Glomerular visceral epithelial cell (primary cell): ENCODE results near the gene ENDOV.

Experiments used
- DNase-seq: peaks from one replicate; pipeline ENCODE4 v3.0.0-alpha.2; 2016; ENCODE audit errors: extremely low spot score

ENDOV gene

DNA sequence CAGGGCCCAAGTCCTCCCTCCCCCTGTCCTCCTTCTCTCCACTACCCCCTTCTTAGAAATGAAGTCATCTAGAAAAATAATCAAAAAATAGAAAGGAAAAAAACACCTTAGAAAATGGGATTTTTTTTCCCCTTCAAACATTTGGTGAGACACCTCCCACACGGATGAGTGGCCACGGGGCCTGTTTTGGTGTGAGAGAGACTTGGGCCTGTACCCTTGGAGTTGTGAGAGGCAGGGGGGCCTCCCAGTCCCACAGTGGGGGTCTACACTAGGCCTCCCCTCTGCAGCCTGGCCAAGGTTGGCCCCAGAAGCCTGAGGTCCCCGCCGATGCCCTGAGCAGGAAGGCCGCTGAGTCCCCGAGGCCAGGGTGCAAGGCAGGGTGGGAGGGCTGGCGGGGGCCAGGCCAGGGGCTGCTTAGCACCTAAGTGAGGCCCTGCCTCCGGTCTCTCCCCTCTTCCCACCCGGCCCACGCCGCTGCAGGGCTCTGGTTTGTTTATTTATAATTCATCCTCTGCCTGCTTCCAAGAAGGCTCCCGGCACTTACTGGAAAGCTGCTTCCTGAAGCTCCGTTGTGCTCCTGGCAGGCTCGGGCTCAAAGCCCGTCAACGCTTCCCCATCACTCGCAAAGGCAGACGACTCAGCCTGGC, 35.1 kb downstream of the ENDOV start:
- DNase-seq, result no peak

DNA sequence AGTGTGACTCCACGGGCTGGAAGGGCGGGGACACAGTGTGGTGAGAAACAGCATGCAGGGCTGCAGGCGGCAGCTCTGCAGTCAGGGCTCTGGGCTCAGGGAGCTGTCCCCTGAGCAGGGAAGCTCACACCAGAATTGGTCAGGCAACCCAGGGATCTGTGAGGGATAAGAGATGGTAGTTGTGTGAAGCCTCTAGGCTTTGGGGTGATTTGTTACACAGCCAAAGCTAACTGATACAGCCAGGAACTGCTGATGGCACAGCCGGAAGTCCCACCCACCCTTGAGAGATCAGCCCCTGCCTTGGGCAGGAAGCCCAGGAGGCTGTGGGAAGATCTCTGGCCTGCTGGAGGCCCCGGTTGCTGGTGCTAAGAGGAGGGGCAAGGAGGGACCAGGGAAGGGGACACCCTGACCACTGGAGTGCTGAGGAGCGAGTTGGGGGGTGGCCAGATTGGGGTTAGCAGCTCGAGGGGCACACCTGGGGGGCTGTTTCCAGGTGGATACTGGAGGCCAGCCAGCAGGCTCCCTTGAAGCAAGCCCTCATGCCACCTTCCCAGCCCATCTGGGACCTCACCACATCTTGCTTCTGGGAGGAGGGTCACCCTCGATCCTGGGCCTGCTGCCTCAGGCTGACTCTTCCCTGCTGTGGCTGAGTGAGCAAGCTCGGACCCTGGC, 36.3 kb downstream of the ENDOV start:
- no peak for DNase-seq

DNA sequence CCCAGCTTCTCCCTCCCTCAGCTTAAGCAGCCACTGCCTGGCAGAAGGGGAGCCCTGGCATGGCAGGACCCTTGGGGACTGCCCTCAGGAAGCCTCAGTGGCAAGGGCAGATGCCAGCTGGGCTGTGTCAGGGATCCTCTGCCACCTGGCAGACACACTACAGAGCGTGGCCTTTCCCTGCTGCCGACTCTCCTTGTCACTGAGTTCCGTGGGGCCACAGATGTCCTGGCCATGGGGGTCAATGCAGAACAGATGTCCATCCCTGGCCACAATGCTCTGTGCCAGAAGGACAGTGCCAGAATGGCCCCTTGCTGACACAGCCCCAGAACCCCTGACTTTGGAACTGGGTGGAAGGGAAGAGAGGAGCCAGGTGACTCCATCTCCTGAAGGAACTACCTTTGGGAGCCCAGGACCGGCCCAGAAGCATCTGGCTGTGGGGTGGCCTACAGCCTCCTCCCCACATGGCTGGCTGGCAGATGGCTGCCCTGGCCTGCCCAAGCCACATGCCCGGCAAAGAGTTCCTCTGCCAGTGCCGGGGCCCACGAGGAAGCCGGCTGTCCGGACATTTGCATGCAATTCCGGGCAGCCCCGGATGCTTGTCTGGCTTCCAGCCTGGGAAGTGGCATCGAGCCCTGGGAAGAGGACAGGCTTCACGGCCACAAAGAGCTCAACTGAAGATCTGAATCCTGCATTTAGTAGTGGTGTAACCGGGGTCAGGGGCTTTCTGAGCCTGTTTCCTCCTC, 37.4 kb downstream of the ENDOV start:
- no peak for DNase-seq

DNA sequence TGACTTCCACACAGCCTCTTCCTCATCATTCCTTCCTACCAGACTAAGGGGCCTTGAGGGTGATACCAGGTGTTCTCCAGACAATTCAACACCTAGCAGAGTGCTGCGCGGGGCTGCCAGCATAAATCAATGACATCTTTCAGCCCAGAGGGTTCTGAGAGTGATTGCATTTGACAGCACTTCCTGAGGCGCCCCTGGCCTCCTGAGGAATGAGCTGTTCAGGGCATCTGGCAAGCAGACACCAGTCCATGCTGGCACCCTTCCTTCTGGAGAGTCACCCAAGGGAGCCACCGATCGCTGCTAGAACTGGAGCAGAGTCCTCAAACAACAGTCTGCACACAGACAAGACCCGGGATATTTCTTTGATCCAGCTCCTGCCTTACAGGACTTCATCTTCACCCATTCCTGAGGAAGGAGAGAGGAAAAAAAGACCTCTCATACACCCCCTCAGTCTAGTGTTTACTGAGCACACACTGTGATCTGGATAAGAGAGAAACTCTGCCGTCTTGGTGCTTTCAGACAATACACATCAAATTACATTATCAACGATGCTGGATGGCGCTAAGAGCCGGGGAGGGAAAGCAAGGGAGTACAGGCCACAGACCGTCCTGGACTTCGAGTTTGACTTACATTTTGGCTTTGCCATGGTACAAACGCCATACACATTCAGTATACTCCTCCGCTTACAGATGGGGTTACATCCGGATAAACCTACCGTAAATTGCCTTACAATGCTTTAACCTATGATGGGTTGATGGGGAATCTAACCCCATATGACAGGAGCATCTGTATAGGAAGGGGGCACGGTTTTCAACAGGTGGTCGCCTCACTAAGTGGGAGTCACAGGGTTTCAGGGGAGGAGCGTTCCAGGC, 38.4 kb downstream of the ENDOV start:
- no peak for DNase-seq

DNA sequence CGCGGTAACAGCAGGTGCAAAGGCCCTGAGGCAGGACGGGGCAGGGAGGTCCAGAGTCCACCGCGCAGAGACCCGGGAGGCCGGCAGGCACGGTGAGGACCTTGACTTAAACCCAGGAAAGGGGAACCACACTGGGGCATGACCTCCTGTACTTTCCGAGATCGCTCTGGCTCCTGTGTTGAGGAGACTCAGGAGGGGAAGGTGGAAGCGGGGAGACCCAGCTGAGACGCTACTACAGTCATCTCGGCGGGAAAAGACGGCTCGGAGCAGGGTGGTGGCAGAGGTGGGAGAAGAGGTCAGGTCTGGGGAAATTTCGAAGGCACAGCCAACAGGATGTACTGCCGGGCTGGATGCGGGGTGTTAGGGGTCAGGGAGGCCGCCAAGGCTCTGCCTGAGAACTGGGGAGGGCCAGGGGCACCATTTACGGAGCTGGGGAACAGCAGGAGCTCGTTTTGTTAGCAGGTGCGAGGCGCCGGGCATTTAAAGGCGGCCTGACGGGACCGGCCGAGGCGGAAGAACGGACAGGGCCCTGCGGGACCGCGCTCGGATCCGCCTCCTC, 39.1 kb downstream of the ENDOV start:
- no peak for DNase-seq

DNA sequence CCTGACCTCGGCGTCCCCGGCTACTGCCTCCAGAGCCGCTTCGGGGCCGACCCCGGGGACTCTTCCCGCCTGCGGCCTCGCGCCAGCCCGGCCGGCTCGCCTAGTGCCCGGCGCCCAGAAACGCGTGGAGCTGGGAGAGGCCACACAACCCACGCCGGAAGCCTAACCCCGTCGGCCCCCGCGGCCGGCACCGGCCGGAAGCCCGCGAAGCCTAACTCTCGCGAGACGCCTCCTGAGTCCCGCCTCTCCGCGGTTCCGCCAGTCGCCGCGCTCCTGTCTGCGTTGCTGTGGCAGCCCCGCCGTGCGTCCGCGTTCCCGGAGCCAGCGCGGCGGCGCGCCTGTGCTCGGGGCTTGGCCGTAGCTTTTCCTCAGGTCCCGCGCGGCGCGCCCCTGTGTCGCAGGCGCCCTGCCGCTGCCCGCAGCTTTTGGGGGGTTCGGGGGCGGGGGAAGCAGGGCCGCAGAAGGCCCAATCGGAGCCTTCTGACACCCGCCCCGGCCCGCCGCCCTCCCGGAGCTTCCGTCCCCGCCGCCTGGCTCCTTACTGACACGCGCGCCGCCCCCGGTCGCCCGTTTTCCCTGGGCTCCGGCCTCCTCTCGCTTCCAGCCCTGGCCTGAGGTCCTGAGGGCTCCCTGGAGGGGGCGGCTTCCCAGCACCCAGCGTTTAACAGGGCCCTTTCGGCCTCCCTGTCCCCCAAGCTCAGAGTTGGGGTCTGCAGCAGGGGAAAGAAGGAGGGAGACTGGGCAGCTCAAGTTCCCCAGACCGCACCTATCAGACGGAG, 39.8 kb downstream of the ENDOV start:
- DNase-seq, result peak; percentile 97

DNA sequence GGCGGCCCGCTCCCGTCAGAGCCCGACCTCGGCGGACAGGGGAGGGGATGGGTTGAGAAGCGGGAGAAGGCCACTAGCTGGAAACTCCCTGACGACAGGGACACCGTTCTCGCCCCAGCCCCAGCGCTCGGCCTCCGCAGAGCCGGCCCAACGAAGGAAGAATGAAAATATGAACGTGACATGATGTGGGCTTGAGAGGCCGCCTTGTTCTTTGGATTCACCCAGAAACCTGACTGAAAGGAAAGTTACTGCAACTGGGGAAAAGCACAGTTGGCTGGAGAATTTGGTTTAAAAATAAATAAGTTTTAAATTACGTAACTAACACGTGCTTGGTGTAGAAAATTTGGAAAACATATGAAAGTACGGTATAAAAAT, 40.4 kb downstream of the ENDOV start:
- DNase-seq, result no peak

DNA sequence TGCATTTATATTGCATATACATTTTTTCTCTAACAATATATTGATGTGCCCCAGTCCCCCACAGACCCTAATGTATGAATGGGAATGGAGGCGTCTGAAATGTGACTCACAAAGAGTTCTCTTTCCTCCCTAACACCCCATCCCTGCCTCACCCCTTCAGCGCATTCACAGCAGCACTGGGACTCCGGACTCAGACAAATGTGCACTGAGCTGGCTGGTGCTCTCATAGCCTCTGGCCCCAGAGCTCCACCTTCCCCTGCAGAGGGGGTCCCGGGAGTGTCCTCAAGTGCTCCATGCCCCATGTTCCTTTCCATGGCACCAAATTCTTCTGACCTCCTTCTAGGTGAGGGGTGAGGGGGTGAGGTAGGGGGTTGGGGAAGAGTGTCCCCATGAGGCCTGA, 40.8 kb downstream of the ENDOV start:
- no peak for DNase-seq

DNA sequence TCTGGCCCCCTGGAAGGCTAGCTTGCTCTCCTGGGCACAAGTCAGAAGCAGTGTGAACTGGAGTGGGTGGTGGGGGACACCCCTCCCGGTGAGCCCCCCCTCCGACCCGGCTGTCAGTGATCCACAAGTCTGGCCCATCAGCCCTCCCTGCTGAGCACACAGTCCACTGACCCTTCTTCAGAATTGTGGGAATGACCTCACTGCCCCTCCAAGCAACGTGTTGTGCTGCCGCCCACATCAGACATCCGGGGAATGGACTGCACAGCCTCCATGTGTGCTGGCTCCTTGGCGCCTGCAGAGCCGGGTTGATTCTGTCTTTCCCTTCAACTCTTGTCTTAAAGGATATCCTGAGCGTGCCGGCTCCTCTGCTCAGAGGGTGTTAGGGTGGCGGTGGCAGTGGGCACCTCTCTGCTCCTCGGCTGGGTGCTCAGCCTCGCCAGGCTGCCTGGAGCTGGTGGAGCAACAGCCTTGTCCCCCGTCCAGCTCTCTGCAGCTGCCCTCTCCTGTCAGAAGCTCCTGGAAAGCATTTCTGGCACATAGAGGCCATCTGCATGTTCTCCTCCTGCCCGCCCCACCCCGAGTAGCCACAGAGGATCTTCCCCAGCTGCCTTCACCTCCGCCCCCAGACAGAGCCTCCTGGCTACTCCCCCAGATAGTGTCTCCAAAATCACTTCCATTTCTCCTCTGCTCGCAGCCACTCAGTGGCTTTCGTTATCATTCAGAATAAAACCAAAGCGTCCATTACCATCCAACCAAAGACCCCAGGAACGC, 41.7 kb downstream of the ENDOV start:
- DNase-seq, result no peak

DNA sequence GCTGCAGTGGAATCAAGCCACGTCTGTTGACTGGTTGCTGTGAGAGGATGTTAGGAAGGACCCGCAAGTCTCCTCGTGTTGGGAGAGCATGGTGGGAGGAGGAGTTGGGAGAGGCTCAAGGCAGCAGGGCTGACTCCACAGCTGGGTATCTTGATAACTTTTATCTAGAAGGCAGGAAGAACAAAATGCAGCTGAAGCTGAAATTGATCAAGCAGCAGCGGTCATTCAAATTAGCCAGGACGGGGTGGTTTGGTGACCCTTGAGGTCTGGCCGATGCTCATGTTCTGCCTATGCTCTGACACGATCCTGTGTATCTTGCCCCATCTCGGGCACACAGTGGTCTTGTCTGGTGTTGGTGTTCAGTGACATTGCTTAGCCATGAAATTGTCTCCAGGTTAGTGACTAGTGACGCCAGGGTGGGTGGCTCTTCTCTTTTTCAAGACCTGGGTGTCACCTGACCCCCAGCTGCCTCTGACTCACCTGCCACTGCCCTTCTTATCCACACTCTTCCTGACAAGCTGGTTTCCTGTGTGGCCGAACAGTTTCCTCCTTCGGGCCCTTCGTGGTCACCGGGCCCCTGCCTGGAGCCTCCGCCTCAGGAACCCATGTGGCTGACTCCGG, 42.4 kb downstream of the ENDOV start:
- DNase-seq, result peak; percentile 33

DNA sequence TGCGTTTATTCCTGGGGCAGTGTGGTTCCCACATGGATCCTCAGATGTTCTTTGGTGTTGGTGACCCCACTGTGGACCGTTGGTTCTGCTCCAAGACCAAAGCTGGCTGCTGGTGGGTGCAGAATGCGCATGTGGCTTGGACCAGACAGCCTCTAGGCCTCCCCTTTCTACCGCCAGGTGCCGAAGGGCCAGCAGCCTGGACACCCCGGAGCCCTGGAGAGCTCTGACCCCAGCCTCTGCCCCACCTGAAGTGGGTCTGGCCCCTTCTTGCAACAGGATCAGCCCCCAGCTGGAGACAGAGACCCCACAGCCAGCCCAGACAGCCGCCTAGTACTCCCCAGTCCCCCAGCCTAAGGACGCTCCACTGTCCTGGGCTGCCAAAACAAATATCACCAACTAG, 43.0 kb downstream of the ENDOV start:
- no peak for DNase-seq

DNA sequence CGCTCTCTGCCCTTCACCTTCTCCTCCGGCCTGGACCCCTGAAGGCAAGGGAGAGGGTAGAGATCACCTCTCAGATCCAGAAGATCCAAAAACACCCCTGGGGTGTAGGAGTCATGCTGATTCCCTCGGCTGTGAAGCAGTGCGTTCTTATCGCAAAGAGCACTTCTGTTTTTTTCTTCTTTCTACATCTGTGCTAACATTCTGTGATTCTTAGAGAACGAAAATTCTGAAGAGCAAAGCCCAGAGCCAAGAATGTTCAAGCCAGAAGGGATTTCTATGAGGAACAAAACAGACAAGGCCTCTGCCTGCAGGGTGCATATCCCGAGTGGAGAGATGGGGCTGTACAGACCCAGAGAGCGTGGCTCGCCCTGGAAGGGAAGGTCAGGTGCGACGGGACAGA, 44.3 kb downstream of the ENDOV start:
- DNase-seq, result no peak

DNA sequence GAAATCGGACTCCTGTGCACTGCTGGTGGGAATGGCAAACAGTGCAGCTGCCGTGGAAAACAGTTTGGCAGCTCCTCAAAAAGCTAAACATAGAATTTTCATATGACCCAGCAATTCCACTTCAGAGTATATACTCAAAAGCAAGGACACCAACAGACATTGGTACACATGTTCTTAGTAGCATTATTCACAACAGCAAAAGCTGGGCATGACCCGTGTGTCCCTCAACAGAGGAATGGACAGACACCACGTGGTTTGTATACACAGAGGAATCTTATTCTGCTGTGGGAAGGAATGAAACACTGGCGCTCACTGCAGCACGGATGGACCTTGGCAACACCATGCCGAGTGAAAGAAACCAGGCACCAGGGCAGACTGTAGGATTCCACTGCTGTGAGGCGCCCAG, 45.5 kb downstream of the ENDOV start:
- DNase-seq, result no peak

DNA sequence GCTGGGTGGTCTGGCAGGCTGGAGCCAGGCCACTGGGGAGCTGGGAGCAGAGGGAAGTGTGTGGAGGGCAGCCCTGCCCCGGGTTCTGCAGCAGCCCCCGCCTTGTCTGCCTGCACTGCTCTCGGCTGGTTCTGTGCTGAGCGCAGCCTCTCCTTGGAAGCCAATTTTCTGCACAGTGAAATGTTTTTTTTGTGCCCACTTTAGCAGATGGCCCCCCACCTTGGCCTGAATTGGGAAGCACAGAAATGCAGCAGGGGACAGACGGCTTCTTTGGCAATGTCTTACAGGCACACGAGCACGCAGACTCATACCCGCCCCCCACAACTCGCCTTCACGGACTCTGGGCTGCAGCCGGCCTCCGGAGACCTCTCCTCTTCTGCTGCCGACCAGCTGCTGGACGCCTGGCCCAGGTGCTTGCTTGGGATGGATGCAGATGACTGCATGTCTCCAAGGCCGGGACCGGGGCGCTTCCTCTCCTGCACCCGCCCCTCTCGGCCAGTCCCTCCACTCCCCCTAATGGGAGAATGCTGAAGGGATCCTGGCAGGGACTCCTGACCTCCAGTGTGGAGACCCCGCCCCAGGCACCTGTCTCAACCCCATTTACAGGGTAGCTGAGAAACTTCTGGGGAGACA, 46.7 kb downstream of the ENDOV start:
- DNase-seq, result no peak

DNA sequence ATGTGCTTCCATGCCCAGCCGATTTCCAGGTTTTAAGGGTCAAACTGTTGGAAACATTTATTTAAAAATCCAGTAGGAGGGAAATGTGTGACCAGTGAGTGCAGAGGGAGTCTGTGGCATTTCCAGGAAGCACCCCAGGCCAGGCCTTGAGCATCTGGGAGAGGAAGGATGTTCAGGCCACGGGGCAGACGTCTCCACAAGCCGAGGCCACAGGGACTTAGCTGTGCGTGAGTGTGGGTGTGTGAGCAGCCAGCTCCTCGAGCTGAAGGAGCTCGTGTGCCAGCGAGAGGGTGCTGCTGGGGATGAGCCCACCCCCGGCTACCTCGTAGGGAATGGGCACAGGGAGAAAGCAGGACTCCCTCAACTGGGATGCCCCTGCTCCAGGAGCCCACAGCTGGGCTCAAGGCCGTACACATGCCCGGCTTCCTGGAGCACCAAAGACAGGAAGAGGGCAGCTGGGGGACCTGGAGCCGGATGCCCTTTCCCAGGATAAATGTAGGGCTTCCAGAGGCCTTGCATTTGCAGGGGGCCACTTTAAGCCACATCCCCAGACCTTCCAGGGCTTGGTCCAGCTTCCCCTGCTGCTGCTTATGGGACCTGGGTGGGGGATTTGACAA, 48.9 kb downstream of the ENDOV start:
- DNase-seq, result no peak

DNA sequence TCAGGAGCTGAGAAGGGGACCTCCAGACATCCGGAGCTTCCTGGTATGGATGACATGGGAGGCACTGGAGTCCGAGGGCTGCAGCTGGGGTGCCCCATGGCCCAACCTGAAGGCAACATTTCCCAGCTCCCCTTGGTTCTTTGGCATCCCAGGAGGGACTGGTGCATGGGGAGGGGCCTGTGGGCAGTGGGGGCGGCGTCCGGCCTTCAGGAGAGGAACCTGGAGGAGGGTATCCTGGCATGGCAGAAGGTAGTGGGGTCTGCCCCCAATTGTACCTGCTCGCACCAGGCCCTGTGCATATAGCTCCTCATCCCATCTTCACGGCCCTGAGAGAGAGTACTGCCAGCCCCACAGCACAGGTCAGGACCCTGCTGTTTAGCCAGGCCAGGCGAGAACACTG, 49.5 kb downstream of the ENDOV start:
- no peak for DNase-seq

DNA sequence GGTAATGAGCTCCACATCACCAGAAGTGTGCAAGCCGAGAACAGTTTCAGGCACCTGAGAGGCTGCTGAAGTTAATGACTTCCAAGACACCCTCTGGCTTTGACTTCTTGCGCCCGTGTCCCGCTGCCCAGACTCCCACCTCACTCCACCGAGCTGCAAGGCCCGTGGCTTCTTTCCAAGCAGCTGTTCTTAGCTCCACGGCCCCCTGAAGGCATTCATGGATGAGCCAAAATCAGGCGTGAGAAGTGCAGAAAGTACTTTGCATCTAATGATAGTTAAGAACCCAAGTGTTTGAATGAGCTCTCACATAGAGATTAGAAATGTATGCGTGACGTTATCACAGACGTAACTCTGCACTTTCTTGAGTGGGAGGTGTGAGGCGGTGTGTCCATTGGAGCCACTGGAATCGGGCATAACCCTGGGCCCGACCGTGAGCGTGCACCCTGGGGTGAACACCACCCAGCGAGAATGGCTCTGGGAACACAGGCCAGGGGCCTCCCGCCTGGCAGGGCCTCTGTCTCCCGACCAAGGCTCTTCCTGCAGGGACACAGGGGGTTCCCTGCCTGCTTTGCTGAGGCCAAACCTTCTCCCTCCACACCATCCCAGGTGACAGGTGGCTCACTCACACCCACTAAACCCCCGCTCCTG, 50.5 kb downstream of the ENDOV start:
- DNase-seq, result no peak

DNA sequence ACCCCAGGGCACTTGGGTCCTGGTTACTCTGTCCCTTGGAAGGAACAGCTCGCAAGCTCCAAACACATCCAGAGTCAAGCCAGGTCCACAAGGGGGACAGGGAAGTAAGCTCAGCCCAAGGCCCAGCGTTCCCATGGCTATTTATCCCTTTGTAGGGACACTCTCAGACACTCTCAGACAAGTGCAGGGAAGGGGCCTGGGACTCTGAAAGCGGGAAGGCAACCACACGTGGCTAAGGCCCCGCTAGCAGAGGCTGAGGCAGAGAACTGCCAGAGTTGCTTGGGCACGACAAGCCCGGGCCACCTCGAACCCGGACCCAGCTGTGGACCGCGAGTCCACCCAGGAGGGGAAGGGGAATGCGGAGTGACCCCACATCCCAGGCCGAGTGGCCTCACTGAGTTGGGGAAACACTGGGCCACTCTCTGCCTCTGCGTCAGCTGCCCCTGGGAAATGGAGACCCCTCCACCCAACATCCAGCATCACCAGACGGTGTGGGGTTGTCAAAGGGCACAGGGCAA, 51.3 kb downstream of the ENDOV start:
- no peak for DNase-seq
